HG03139 (cell line): ENCODE data around the gene TRIM63.
"Not testable (repeated sequence)": the region's sequence is repeated elsewhere in the genome, so short reads cannot be mapped to it uniquely, and the experiment has no call there.

Source experiments
- ATAC-seq: cut with Tn5 transposase; IDR thresholded peaks from one replicate; pipeline ENCODE4 v1.9.1; 2021; ENCODE audit not compliant: unreplicated experiment

Gene TRIM63

GRCh38 chr1:26067432-26067911 is at the start of gene TRIM63:
TSS of gene TRIM63 (minus strand) at chr1:26067630. CDS start at chr1:26067494, 136 bp downstream.
- no peak for ATAC-seq

GRCh38 chr1:26114165-26114927 is 46.9 kb upstream of the TRIM63 start:
- no peak for ATAC-seq

GRCh38 chr1:26112407-26112775 is 45.0 kb upstream of the TRIM63 start:
- ATAC-seq, result no peak

- ATAC-seq, result peak; percentile 69
These were observed 44.3 kb upstream of the TRIM63 start, which contains the start of gene PDIK1L for GRCh38 chr1:26111530-26112406. TSS of gene PDIK1L (plus strand) at chr1:26111824. CDS start at chr1:26114309, 2,485 bp downstream.

GRCh38 chr1:26110731-26111529 is 43.5 kb upstream of the TRIM63 start:
- peak; percentile 38 for ATAC-seq

- no peak for ATAC-seq
These were observed 42.1 kb upstream of the TRIM63 start for GRCh38 chr1:26109229-26110164.

GRCh38 chr1:26105226-26105548 is 37.8 kb upstream of the TRIM63 start:
- ATAC-seq, result not testable (repeated sequence)

- ATAC-seq, result no peak
These were observed 35.1 kb upstream of the TRIM63 start for GRCh38 chr1:26102526-26102925.

GRCh38 chr1:26102119-26102518 is 34.7 kb upstream of the TRIM63 start:
- ATAC-seq, result no peak

GRCh38 chr1:26100204-26100603 is 32.8 kb upstream of the TRIM63 start:
- ATAC-seq, result not testable (repeated sequence)

GRCh38 chr1:26099780-26100179 is 32.4 kb upstream of the TRIM63 start:
- ATAC-seq, result no peak

GRCh38 chr1:26098602-26099001 is 31.2 kb upstream of the TRIM63 start:
- no peak for ATAC-seq

- ATAC-seq, result no peak
These were observed 30.3 kb upstream of the TRIM63 start for GRCh38 chr1:26097696-26098095.

GRCh38 chr1:26096471-26096870 is 29.0 kb upstream of the TRIM63 start:
- ATAC-seq, result no peak

- no peak for ATAC-seq
These were observed 27.4 kb upstream of the TRIM63 start for GRCh38 chr1:26094677-26095383.

GRCh38 chr1:26094076-26094669 is 26.7 kb upstream of the TRIM63 start:
- no peak for ATAC-seq

GRCh38 chr1:26093569-26093968 is 26.1 kb upstream of the TRIM63 start:
- ATAC-seq, result not testable (repeated sequence)

GRCh38 chr1:26092422-26092821 is 25.0 kb upstream of the TRIM63 start:
- no peak for ATAC-seq

- ATAC-seq, result no peak
These were observed 23.5 kb upstream of the TRIM63 start for GRCh38 chr1:26090893-26091292.
